NAMALWA (cell line): Measurements from ENCODE around the gene ADAM17.

ENCODE experiments used
- DNase-seq: peaks from one replicate; pipeline ENCODE4 v3.0.0-alpha.2; 2015; ENCODE audit warnings: low spot score

Gene ADAM17

GRCh38 chr2:9565436-9566153 lies 10.0 kb upstream of the ADAM17 start:
- DNase-seq: no peak

- DNase-seq: no peak
Measured at GRCh38 chr2:9560628-9561027, 5.0 kb upstream of the ADAM17 start.

- no peak for DNase-seq
Measured at GRCh38 chr2:9558948-9559381, 3.3 kb upstream of the ADAM17 start.

GRCh38 chr2:9556121-9556743 lies 602 bp upstream of the ADAM17 start:
- DNase-seq: peak; percentile 72

- peak; percentile 77 for DNase-seq
Measured at GRCh38 chr2:9554921-9555296, 721 bp downstream of the ADAM17 start.

- DNase-seq: peak; percentile 52
Measured at GRCh38 chr2:9552219-9553178, 3.1 kb downstream of the ADAM17 start.

- DNase-seq: peak; percentile 75
Measured at GRCh38 chr2:9550859-9551391, 4.7 kb downstream of the ADAM17 start.

GRCh38 chr2:9549420-9549819 lies 6.2 kb downstream of the ADAM17 start:
- DNase-seq: peak; percentile 82

GRCh38 chr2:9548506-9548905 lies 7.1 kb downstream of the ADAM17 start:
- DNase-seq: peak; percentile 87

- DNase-seq: peak; percentile 61
Measured at GRCh38 chr2:9547262-9547991, 8.2 kb downstream of the ADAM17 start.

GRCh38 chr2:9545502-9545901 lies 10.1 kb downstream of the ADAM17 start:
- DNase-seq: peak; percentile 13

- peak; percentile 43 for DNase-seq
Measured at GRCh38 chr2:9543557-9543956, 12.1 kb downstream of the ADAM17 start.

GRCh38 chr2:9539531-9539930 lies 16.1 kb downstream of the ADAM17 start:
- DNase-seq: peak; percentile 15

GRCh38 chr2:9538000-9538507 lies 17.6 kb downstream of the ADAM17 start:
- DNase-seq: peak; percentile 50

GRCh38 chr2:9536504-9536903 lies 19.1 kb downstream of the ADAM17 start:
- no peak for DNase-seq

GRCh38 chr2:9535177-9535576 lies 20.5 kb downstream of the ADAM17 start:
- DNase-seq: no peak

GRCh38 chr2:9533663-9534062 lies 22.0 kb downstream of the ADAM17 start:
- DNase-seq: no peak

GRCh38 chr2:9532421-9532820 lies 23.2 kb downstream of the ADAM17 start:
- DNase-seq: no peak

GRCh38 chr2:9527995-9528787 lies 27.4 kb downstream of the ADAM17 start:
- no peak for DNase-seq

GRCh38 chr2:9525266-9525665 lies 30.4 kb downstream of the ADAM17 start:
- DNase-seq: no peak

- no peak for DNase-seq
Measured at GRCh38 chr2:9524291-9524690, 31.3 kb downstream of the ADAM17 start.
